K562 (cell line): ENCODE data around the gene SPDEF. TPM values are rescaled to one million over a fixed set of nuclear protein-coding genes. Genes with fewer than 3 reads are reported as not detected.

Experiments used
- ATAC-seq: fragments of 200-7000 bp; cut with Tn5 transposase; 3 replicates; pipeline ENCODE4 v1.9.1; 2020; ENCODE audit warnings: moderate library complexity
- BruUV-seq: library from RNA; stranded (reverse); fragments of 400-500 nt; replicated peaks from 2 replicates; lab custom pipeline; 2021; lab: Mats Ljungman, UMichigan
- CTCF ChIA-PET: fragments of 300-600 bp; formaldehyde crosslinking; extraction: SDS; loops from one replicate; lab custom pipeline; 2021; ENCODE audit warnings: low intra/inter-chr PET ratio; lab: Yijun Ruan, JAX
- POLR2A ChIA-PET: fragments of 300-600, 350-650 bp; sonication (Branson Sonifier 250); formaldehyde crosslinking; extraction: SDS; loops from one replicate; lab custom pipeline; 2021; ENCODE audit warnings: antibody characterized with exemption, inconsistent platforms; lab: Yijun Ruan, JAX
- DNase-seq, 4 experiments: peaks; one replicate each; pipeline versions ENCODE4 v3.0.0 to v3.0.0-alpha.2; 2011 to 2018; ENCODE audit warnings: low spot score in 3 of 4, mixed read lengths in 3 of 4; ENCODE audit errors: extremely low read depth in 1 of 4
- FAIRE-seq: peaks from 2 replicates; lab custom pipeline; 2011; peaks lifted over from hg19 to GRCh38; lab: Jason Lieb, UNC
- H2AFZ ChIP-seq: 2 replicates; pipeline ENCODE4 v1.6.0; 2011; ENCODE audit warnings: low read depth, low read length, control low read depth, inconsistent platforms
- H3K27ac ChIP-seq: fragments of 200-600 bp; 3 replicates; pipeline ENCODE4 v1.8.0; 2011; ENCODE audit warnings: low read depth, mild to moderate bottlenecking, control low read depth, inconsistent platforms, low read length, moderate library complexity, mixed read lengths; ENCODE audit errors: extremely low read depth
- H3K27me3 ChIP-seq, 2 experiments: fragments of 300-600 bp in 1 of 2; 2 replicates in 1 of 2; 3 replicates in 1 of 2; pipeline versions ENCODE4 v1.6.0 to v1.8.0; 2011; ENCODE audit warnings: inconsistent platforms in 2 of 2, low read length in 2 of 2, mild to moderate bottlenecking in 1 of 2, mixed read lengths in 1 of 2, moderate library complexity in 1 of 2; ENCODE audit not compliant: control insufficient read depth in 2 of 2, insufficient read depth in 2 of 2
- H3K36me3 ChIP-seq: fragments of 300-600 bp; 3 replicates; pipeline ENCODE4 v1.8.0; 2011; ENCODE audit warnings: mild to moderate bottlenecking, low read length, inconsistent platforms; ENCODE audit not compliant: control insufficient read depth, insufficient read depth
- H3K4me1 ChIP-seq, 2 experiments: fragments of 200-600 bp in 1 of 2; replicated peaks in 1 of 2; 2 replicates in 1 of 2; 3 replicates in 1 of 2; pipeline versions ENCODE4 v1.5.1 to v1.8.0; 2011; ENCODE audit warnings: inconsistent platforms in 2 of 2, low read length in 2 of 2, mild to moderate bottlenecking in 1 of 2, mixed read lengths in 1 of 2, moderate library complexity in 1 of 2; ENCODE audit not compliant: control insufficient read depth in 2 of 2, insufficient read depth in 2 of 2
- H3K4me2 ChIP-seq: 2 replicates; pipeline ENCODE4 v1.6.1; 2011; ENCODE audit warnings: low read length, control low read depth, inconsistent platforms, mixed read lengths; ENCODE audit not compliant: insufficient read depth
- H3K4me3 ChIP-seq: fragments of 200-600 bp; sonication (generic), shearing (Covaris generic); 2 replicates; pipeline ENCODE4 v1.5.1; 2016; ENCODE audit warnings: control low read depth, inconsistent platforms
- H3K79me2 ChIP-seq: fragments of 200-600 bp; 3 replicates; pipeline ENCODE4 v1.8.0; 2011; ENCODE audit warnings: low read length, inconsistent platforms; ENCODE audit not compliant: control insufficient read depth, insufficient read depth
- H3K9ac ChIP-seq, 2 experiments: 2 replicates each; pipeline versions ENCODE4 v1.6.0 to v1.6.1; 2011; ENCODE audit warnings: low read depth in 2 of 2, low read length in 2 of 2, control low read depth in 1 of 2, inconsistent platforms in 1 of 2, mild to moderate bottlenecking in 1 of 2, mixed read lengths in 1 of 2; ENCODE audit not compliant: insufficient read depth in 1 of 2
- H3K9me1 ChIP-seq: one replicate; pipeline ENCODE4 v1.6.0; 2011; ENCODE audit warnings: inconsistent platforms, mild to moderate bottlenecking, low read length, moderate library complexity; ENCODE audit not compliant: control insufficient read depth, insufficient read depth
- H3K9me3 ChIP-seq: replicated peaks from 2 replicates; pipeline ENCODE4 v1.5.1; 2011; ENCODE audit warnings: low read depth, low read length, inconsistent platforms; ENCODE audit not compliant: control insufficient read depth, insufficient read depth
- H4K20me1 ChIP-seq: replicated peaks from 2 replicates; pipeline ENCODE4 v1.6.1; 2011; ENCODE audit warnings: low read length, inconsistent platforms, mixed read lengths; ENCODE audit not compliant: control insufficient read depth, insufficient read depth
- CCNT2 ChIP-seq: IDR thresholded peaks from 2 replicates; pipeline ENCODE4 v1.6.1; 2011; ENCODE audit warnings: borderline replicate concordance, low read depth, mild to moderate bottlenecking, moderate library complexity, mixed read lengths, low read length; ENCODE audit not compliant: insufficient read length; ENCODE audit errors: extremely low read depth
- HMGN3 ChIP-seq: IDR thresholded peaks from 2 replicates; pipeline ENCODE4 v1.6.1; 2011; ENCODE audit warnings: borderline replicate concordance, low read depth, mild to moderate bottlenecking, mixed read lengths, low read length; ENCODE audit not compliant: insufficient read length; ENCODE audit errors: extremely low read depth
- LEF1 ChIP-seq: fragments of 450-650 bp; IDR thresholded peaks from 2 replicates; pipeline ENCODE4 v1.6.1; 2016; ENCODE audit warnings: mild to moderate bottlenecking
- PPARD ChIP-seq: fragments of 250-450 bp; sonication (Bioruptor Pico); IDR thresholded peaks from 2 replicates; pipeline ENCODE4 v1.8.0; 2022; ENCODE audit warnings: inconsistent platforms, mild to moderate bottlenecking, moderate library complexity
- THAP12 ChIP-seq: fragments of 250-450 bp; sonication (Bioruptor Pico); IDR thresholded peaks from 2 replicates; pipeline ENCODE4 v1.9.0; 2021; ENCODE audit warnings: mild to moderate bottlenecking, inconsistent platforms
- WGBS: fragments of 100-300 bp; shearing (Covaris generic); methylation state at CpG from one replicate; pipeline ENCODE4 v1.1.6; 2016; ENCODE audit warnings: low coverage, mixed read lengths; ENCODE audit not compliant: insufficient coverage; ENCODE audit errors: missing lambda C conversion rate; 5-methylcytosine and 5-hydroxymethylcytosine counted together
- in situ Hi-C: fragments of 300-500 bp; cut with MboI; formaldehyde crosslinking; loops from 4 replicates; pipeline ENCODE4 v1.15.0; 2018; ENCODE audit warnings: inconsistent platforms, mixed read lengths
- intact Hi-C: fragments of 100-400 bp; cut with micrococcal nuclease; formaldehyde crosslinking; loops from 2 replicates; pipeline ENCODE4 v1.14.2; 2022
- polyA plus RNA-seq, 8 experiments: library from polyadenylated mRNA; depleted of rRNA in 4 of 8; stranded (reverse) in 5 of 8; unstranded in 3 of 8; fragments of >200 nt; fragmentation: Nextera tagmentation in 2 of 8; fragmentation: Illumina TruSeq in 1 of 8; extraction: Ambion mirVana in 2 of 8; extraction: Trizol in 1 of 8; gene quantifications; 2 replicates each; pipeline versions ENCODE4 v1.2.1 to v1.2.3, GENCODE V29; 2011 to 2014; ENCODE audit warnings: inconsistent platforms in 1 of 8, missing spikeins in 1 of 8
- total RNA-seq, 7 experiments: library from RNA; depleted of rRNA in 6 of 7; stranded (reverse); fragments of >200 nt in 6 of 7; fragmentation: Illumina TruSeq in 2 of 7; extraction: Trizol in 2 of 7; gene quantifications; 2 replicates each; pipeline versions ENCODE4 v1.2.1 to v1.2.3, GENCODE V29; 2011 to 2021; ENCODE audit warnings: low replicate concordance in 1 of 7

The SPDEF gene
- total and polyA plus RNA-seq, 9 of the 15 experiments (the other 6 are each of a cell fraction or from before 2014, with no cell fraction given) = 0.04 to 0.12 (median 0.11) TPM; not detected in 5

GRCh38 chr6:34508425-34508824, 47.7 kb downstream of the SPDEF start:
- no peak overlapping the region for H3K4me3 ChIP-seq
- no peaks in the 10 kb centered on the region for H3K9me3 ChIP-seq
- no peak overlapping the region for H2AFZ ChIP-seq
- peaks cover under 1 to 4% of the 10 kb centered on the region in 2 experiments; a peak in 3 of 5 replicates for H3K4me1 ChIP-seq
- H3K27me3 ChIP-seq = no peaks in the 10 kb centered on the region; a peak in 1 of 5 replicates
- no peaks in the 10 kb centered on the region for H3K79me2 ChIP-seq
- H3K36me3 ChIP-seq = no peaks in the 10 kb centered on the region
- no peak overlapping the region for H3K4me2 ChIP-seq
- H3K9me1 ChIP-seq = no peaks in the 10 kb centered on the region
- ChIA-PET POLR2A (interaction anchor here (0.5 to 1.3 kb wide), 3 partner anchors 15 to 76 kb away, joined by 3 to 4 read pairs (median 3); no protein-coding TSS in a partner anchor), CTCF (no interaction called here)
- no peaks in the 10 kb centered on the region for H4K20me1 ChIP-seq
- BruUV-seq = no TSS peak
- in situ Hi-C loops (no loop called here), intact Hi-C loops (no loop called here)
- FAIRE-seq = no peak
- WGBS = 78% methylated on average over 3 of the region's 3 CpGs
- DNase-seq = no peak
- TF ChIP-seq LEF1 (no peak), PPARD (CRISPR knock-in tag) (no peak), CCNT2 (no peak), HMGN3 (no peak), THAP12 (CRISPR knock-in tag) (no peak)
- H3K27ac ChIP-seq = no peak overlapping the region
- no peak for ATAC-seq
- no peak overlapping the region for H3K9ac ChIP-seq
